ENCODE data around the gene PLA2G4D.

The PLA2G4D gene

DNA sequence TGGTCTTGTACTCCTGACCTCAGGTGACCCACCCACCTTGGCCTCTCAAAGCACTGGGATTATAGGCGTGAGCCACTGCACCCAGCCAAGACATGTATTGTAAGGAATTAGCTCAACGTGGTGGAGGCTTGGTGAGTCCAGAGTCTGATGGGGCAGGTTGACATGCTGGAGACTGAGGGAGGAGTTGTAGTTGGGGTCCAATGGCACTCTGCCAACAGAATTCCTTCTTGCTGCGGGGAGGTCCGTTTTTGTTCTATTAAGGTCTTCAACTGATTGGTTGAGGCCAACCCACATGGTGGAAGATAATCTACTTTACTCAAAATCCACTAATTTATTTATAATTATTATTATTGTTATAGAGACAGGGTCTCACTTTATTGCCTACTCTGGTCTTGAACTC is 30.1 kb downstream of the PLA2G4D start:
- Histone ChIP-seq H3K36me3 (replicated peaks in 1 of 2; ENCODE audit: control insufficient read depth in 2 of 2, insufficient read depth in 2 of 2, low read length in 2 of 2) (no peaks in the 10 kb centered on the region), H3K9ac (ENCODE audit: low read depth, low read length, poor library complexity) (no peak overlapping the region), H3K79me1 (ENCODE audit: low read depth, low read length) (no peaks in the 10 kb centered on the region), H3K4ac (ENCODE audit: low read length) (no peak overlapping the region), H3K27ac (replicated peaks; ENCODE audit: low read length) (no peak overlapping the region), H4K91ac (ENCODE audit: low read depth, low read length, poor library complexity) (no peak overlapping the region), H3K9me3 (replicated peaks in 1 of 2; ENCODE audit: control insufficient read depth in 2 of 2, insufficient read depth in 1 of 2, low read depth in 1 of 2, low read length in 2 of 2) (no peaks in the 10 kb centered on the region), H3K4me3 (ENCODE audit: low read length in 2 of 2) (no peak overlapping the region), H2BK15ac (ENCODE audit: low read length) (no peak overlapping the region), H3K27me3 (ENCODE audit: control insufficient read depth in 3 of 3, insufficient read depth in 3 of 3, low read depth in 1 of 3, low read length in 3 of 3) (peaks cover 0 to 11% (median 0%) of the 10 kb centered on the region in 3 experiments), H2BK5ac (ENCODE audit: low read length) (no peak overlapping the region), H4K8ac (ENCODE audit: low read depth, low read length) (no peak overlapping the region), H2BK120ac (ENCODE audit: low read depth, low read length) (no peak overlapping the region), H3K23ac (ENCODE audit: low read depth, low read length, poor library complexity) (no peak overlapping the region), H3K14ac (ENCODE audit: low read length) (no peak overlapping the region), H3K4me2 (ENCODE audit: insufficient read depth, low read length, poor library complexity, severe bottlenecking) (no peak overlapping the region), H2AK5ac (ENCODE audit: low read depth, low read length) (no peak overlapping the region), H3K18ac (ENCODE audit: low read length) (no peak overlapping the region), H3K4me1 (ENCODE audit: control insufficient read depth in 2 of 2, insufficient read depth in 1 of 2, low read depth in 1 of 2, low read length in 2 of 2) (peaks cover 5 to 14% of the 10 kb centered on the region in 2 donors), H2BK12ac (ENCODE audit: low read length) (no peak overlapping the region), H2AFZ (ENCODE audit: low read length) (no peak overlapping the region)
- no CpG with 5 or more reads among the region's 4 CpGs for WGBS, 2 donors (ENCODE audit: extremely low coverage in 2 of 2, insufficient read length in 2 of 2, insufficient replicate concordance in 1 of 2)
- DNase-seq (ENCODE audit: low spot score): no peak

DNA sequence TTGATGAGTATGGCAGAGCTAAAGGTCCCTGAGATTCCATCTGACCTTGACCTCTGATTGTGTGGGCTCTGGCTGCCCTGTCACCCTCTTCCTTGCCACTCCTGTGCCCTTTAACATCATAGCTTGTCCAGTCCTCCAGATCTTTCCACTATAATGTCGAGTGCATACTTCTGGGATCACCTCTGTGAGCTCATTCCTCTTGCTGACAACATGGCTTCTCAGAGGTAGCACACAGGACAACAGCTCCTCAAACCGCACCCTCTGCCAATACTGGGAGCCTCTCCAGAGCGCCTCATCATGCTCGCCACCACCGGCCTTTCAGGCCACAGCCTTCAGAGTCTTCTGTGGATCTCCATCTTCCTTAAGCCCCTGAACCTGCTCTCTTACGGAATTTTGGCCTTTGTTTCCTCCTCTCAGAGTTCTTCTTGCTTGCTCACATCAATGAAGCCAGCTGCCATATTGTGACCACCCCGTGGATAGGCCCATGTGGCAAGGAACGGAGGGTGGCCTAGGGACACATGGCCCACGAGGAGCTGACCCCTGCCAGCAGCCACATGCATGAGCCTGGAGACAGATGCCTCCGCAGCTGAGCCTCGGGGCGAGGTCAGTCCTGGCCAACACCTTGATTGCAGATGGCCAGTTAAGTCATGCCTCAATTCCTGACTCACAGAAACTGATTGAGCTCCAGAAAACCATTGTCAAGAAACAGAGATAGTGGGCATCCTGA is 31.1 kb downstream of the PLA2G4D start:
- H2BK5ac ChIP-seq (ENCODE audit: low read length): no peak overlapping the region
- DNase-seq (ENCODE audit: low spot score): no peak

DNA sequence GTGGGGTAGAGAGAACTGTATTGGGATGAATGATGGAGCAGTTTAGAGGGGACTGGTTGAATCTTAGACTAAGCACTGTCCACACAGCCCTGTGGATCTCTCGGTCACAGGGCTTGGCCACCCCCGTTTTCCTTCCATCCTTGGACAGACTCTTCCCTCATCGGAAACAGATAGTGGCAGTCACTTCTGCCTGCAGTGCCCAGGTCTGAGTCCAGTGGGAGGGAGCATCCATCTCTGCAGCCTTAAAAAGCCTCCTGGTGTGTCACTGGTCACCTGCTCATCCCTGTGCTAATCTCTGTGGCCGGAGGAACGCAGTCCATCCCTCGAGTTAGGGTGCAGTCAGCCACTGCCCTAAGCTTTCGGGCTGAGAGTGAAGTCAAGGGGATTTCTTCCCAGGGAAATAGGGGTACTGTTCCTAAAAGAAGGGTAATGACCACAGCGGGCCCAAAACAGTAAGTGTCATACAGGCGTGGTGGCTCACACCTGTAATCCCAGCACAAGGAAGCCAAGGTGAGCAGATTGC is 32.0 kb downstream of the PLA2G4D start:
- H3K27ac ChIP-seq (replicated peaks; ENCODE audit: low read length): no peak overlapping the region
- H2BK5ac ChIP-seq (ENCODE audit: low read length): no peak overlapping the region
- no peak overlapping the region for H3K18ac ChIP-seq (ENCODE audit: low read length)
- peaks cover 5 to 14% of the 10 kb centered on the region in 2 donors for H3K4me1 ChIP-seq (ENCODE audit: control insufficient read depth in 2 of 2, insufficient read depth in 1 of 2, low read depth in 1 of 2, low read length in 2 of 2)
- H2BK15ac ChIP-seq (ENCODE audit: low read length): no peak overlapping the region
- no peak overlapping the region for H2BK120ac ChIP-seq (ENCODE audit: low read depth, low read length)
- H3K14ac ChIP-seq (ENCODE audit: low read length): no peak overlapping the region
- no peaks in the 10 kb centered on the region for H3K9me3 ChIP-seq (replicated peaks in 1 of 2; ENCODE audit: control insufficient read depth in 2 of 2, insufficient read depth in 1 of 2, low read depth in 1 of 2, low read length in 2 of 2)
- H3K4me3 ChIP-seq (ENCODE audit: low read length in 2 of 2): no peak overlapping the region
- no peaks in the 10 kb centered on the region for H3K36me3 ChIP-seq (replicated peaks in 1 of 2; ENCODE audit: control insufficient read depth in 2 of 2, insufficient read depth in 2 of 2, low read length in 2 of 2)
- peaks cover 0 to 11% (median 5%) of the 10 kb centered on the region in 3 experiments for H3K27me3 ChIP-seq (ENCODE audit: control insufficient read depth in 3 of 3, insufficient read depth in 3 of 3, low read depth in 1 of 3, low read length in 3 of 3)
- no peak for DNase-seq (ENCODE audit: low spot score)
- H2AFZ ChIP-seq (ENCODE audit: low read length): no peak overlapping the region
- H3K4me2 ChIP-seq (ENCODE audit: insufficient read depth, low read length, poor library complexity, severe bottlenecking): no peak overlapping the region
- no peak overlapping the region for H4K8ac ChIP-seq (ENCODE audit: low read depth, low read length)
- no peak overlapping the region for H4K91ac ChIP-seq (ENCODE audit: low read depth, low read length, poor library complexity)
- no peaks in the 10 kb centered on the region for H3K79me1 ChIP-seq (ENCODE audit: low read depth, low read length)
- no peak overlapping the region for H3K4ac ChIP-seq (ENCODE audit: low read length)
- no peak overlapping the region for H2AK5ac ChIP-seq (ENCODE audit: low read depth, low read length)
- H3K9ac ChIP-seq (ENCODE audit: low read depth, low read length, poor library complexity): no peak overlapping the region
- no CpG with 5 or more reads among the region's 9 CpGs for WGBS, 2 donors (ENCODE audit: extremely low coverage in 2 of 2, insufficient read length in 2 of 2, insufficient replicate concordance in 1 of 2)
- H2BK12ac ChIP-seq (ENCODE audit: low read length): no peak overlapping the region
- H3K23ac ChIP-seq (ENCODE audit: low read depth, low read length, poor library complexity): no peak overlapping the region

More for the DNA sequence above, 31.1 kb downstream of the PLA2G4D start:
- no peak overlapping the region for H3K4me3 ChIP-seq (ENCODE audit: low read length in 2 of 2)
- no peak overlapping the region for H4K8ac ChIP-seq (ENCODE audit: low read depth, low read length)
- no peak overlapping the region for H4K91ac ChIP-seq (ENCODE audit: low read depth, low read length, poor library complexity)
- no peak overlapping the region for H2AK5ac ChIP-seq (ENCODE audit: low read depth, low read length)
- peaks cover 0 to 11% (median 0%) of the 10 kb centered on the region in 3 experiments for H3K27me3 ChIP-seq (ENCODE audit: control insufficient read depth in 3 of 3, insufficient read depth in 3 of 3, low read depth in 1 of 3, low read length in 3 of 3)
- peaks cover 5 to 14% of the 10 kb centered on the region in 2 donors for H3K4me1 ChIP-seq (ENCODE audit: control insufficient read depth in 2 of 2, insufficient read depth in 1 of 2, low read depth in 1 of 2, low read length in 2 of 2)
- no peak overlapping the region for H3K27ac ChIP-seq (replicated peaks; ENCODE audit: low read length)
- H2BK120ac ChIP-seq (ENCODE audit: low read depth, low read length): no peak overlapping the region
- no peaks in the 10 kb centered on the region for H3K79me1 ChIP-seq (ENCODE audit: low read depth, low read length)
- H2AFZ ChIP-seq (ENCODE audit: low read length): no peak overlapping the region
- H3K18ac ChIP-seq (ENCODE audit: low read length): no peak overlapping the region
- H3K9ac ChIP-seq (ENCODE audit: low read depth, low read length, poor library complexity): no peak overlapping the region
- H2BK15ac ChIP-seq (ENCODE audit: low read length): no peak overlapping the region
- H3K4ac ChIP-seq (ENCODE audit: low read length): no peak overlapping the region
- no peaks in the 10 kb centered on the region for H3K9me3 ChIP-seq (replicated peaks in 1 of 2; ENCODE audit: control insufficient read depth in 2 of 2, insufficient read depth in 1 of 2, low read depth in 1 of 2, low read length in 2 of 2)
- no CpG with 5 or more reads among the region's 12 CpGs for WGBS, 2 donors (ENCODE audit: extremely low coverage in 2 of 2, insufficient read length in 2 of 2, insufficient replicate concordance in 1 of 2)
- H3K23ac ChIP-seq (ENCODE audit: low read depth, low read length, poor library complexity): no peak overlapping the region
- H3K14ac ChIP-seq (ENCODE audit: low read length): no peak overlapping the region
- no peak overlapping the region for H3K4me2 ChIP-seq (ENCODE audit: insufficient read depth, low read length, poor library complexity, severe bottlenecking)
- no peaks in the 10 kb centered on the region for H3K36me3 ChIP-seq (replicated peaks in 1 of 2; ENCODE audit: control insufficient read depth in 2 of 2, insufficient read depth in 2 of 2, low read length in 2 of 2)
- H2BK12ac ChIP-seq (ENCODE audit: low read length): no peak overlapping the region

DNA sequence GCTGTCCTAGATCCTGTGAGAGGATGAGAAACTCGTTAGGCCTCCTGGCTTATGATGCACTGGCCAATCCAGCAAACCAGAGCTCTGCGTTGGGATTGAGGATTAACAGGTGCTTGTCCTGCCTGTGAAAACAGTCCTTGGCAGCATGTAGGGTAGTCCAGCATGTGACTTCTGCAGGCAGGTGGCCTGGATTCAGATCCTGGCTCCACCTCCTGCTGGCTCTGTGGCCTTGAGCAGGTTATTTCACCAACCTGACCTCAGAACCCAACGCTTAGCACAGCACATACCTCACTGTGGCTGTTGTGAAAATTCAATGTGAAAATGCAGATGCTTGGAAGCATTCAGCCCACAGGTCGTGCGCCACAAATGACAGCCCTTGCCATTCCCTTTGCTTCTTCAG is 33.6 kb downstream of the PLA2G4D start:
- no peak overlapping the region for H2BK15ac ChIP-seq (ENCODE audit: low read length)
- no peak overlapping the region for H4K91ac ChIP-seq (ENCODE audit: low read depth, low read length, poor library complexity)
- no peak overlapping the region for H2AFZ ChIP-seq (ENCODE audit: low read length)
- no peak overlapping the region for H3K9ac ChIP-seq (ENCODE audit: low read depth, low read length, poor library complexity)
- H3K14ac ChIP-seq (ENCODE audit: low read length): no peak overlapping the region
- no peak overlapping the region for H3K4me3 ChIP-seq (ENCODE audit: low read length in 2 of 2)
- no peaks in the 10 kb centered on the region for H3K36me3 ChIP-seq (replicated peaks in 1 of 2; ENCODE audit: control insufficient read depth in 2 of 2, insufficient read depth in 2 of 2, low read length in 2 of 2)
- H2BK5ac ChIP-seq (ENCODE audit: low read length): no peak overlapping the region
- H2BK12ac ChIP-seq (ENCODE audit: low read length): no peak overlapping the region
- H3K9me3 ChIP-seq (replicated peaks in 1 of 2; ENCODE audit: control insufficient read depth in 2 of 2, insufficient read depth in 1 of 2, low read depth in 1 of 2, low read length in 2 of 2): no peaks in the 10 kb centered on the region
- peaks cover 4 to 9% of the 10 kb centered on the region in 2 donors for H3K4me1 ChIP-seq (ENCODE audit: control insufficient read depth in 2 of 2, insufficient read depth in 1 of 2, low read depth in 1 of 2, low read length in 2 of 2)
- no peak overlapping the region for H2BK120ac ChIP-seq (ENCODE audit: low read depth, low read length)
- H4K8ac ChIP-seq (ENCODE audit: low read depth, low read length): no peak overlapping the region
- WGBS, 2 donors (ENCODE audit: extremely low coverage in 2 of 2, insufficient read length in 2 of 2, insufficient replicate concordance in 1 of 2): no CpG with 5 or more reads among the region's 5 CpGs
- no peaks in the 10 kb centered on the region for H3K79me1 ChIP-seq (ENCODE audit: low read depth, low read length)
- H3K27me3 ChIP-seq (ENCODE audit: control insufficient read depth in 3 of 3, insufficient read depth in 3 of 3, low read depth in 1 of 3, low read length in 3 of 3): peaks cover 0 to 17% (median 7%) of the 10 kb centered on the region in 3 experiments
- H3K23ac ChIP-seq (ENCODE audit: low read depth, low read length, poor library complexity): no peak overlapping the region
- H3K4ac ChIP-seq (ENCODE audit: low read length): no peak overlapping the region
- no peak overlapping the region for H3K18ac ChIP-seq (ENCODE audit: low read length)
- DNase-seq (ENCODE audit: low spot score): no peak
- H3K27ac ChIP-seq (replicated peaks; ENCODE audit: low read length): no peak overlapping the region
- no peak overlapping the region for H2AK5ac ChIP-seq (ENCODE audit: low read depth, low read length)
- no peak overlapping the region for H3K4me2 ChIP-seq (ENCODE audit: insufficient read depth, low read length, poor library complexity, severe bottlenecking)

All from neuronal stem cell (in vitro differentiated cells).